ENCODE results near the gene AVPR1B. TPM values are rescaled to one million over a fixed set of nuclear protein-coding genes. Genes with fewer than 3 reads are reported as not detected.

Gene AVPR1B
- total RNA-seq, 2 experiments from 2014 or later, result not detected

Other genes starting within 250 kb of the AVPR1B start
- gene SLC26A9, start 173.9 kb downstream of the AVPR1B start, total RNA-seq, result not detected
- gene RAB7B, start 114.0 kb downstream of the AVPR1B start, total RNA-seq, result not detected
- not detected for gene CTSE, start 93.5 kb downstream of the AVPR1B start, total RNA-seq
- not detected for gene RHEX, start 64.2 kb downstream of the AVPR1B start, total RNA-seq
- 10 to 100 TPM; 30.0 to 30.4 TPM for gene FAM72A, start 85.5 kb upstream of the AVPR1B start, total RNA-seq
- 100 to 1,000 TPM in 1 of 2 experiments, 10 to 100 TPM in 1; 98.2 to 105 TPM for gene SRGAP2, start 86.2 kb upstream of the AVPR1B start, total RNA-seq

Measured in activated CD8-positive, alpha-beta T cell treated with anti-CD3 and anti-CD28 coated beads, Interleukin-2, amount 10 ng/mL, durations not matched to agents 7 days and 5 days (primary cell).